Sigmoid colon (tissue), 7 donors: Measurements from ENCODE around the gene ATP13A5. TPM values are rescaled to one million over a fixed set of nuclear protein-coding genes. Genes with fewer than 3 reads are reported as not detected.

Source experiments
- DNase-seq: peaks from one replicate; pipeline ENCODE4 v3.0.0-alpha.2; 2019
- H3K27ac ChIP-seq, 4 donors: fragments of 200-600 bp; sonication (generic); one replicate each; pipeline ENCODE4 v1.5.1; 2016 to 2019; ENCODE audit warnings: mild to moderate bottlenecking in 1 of 4
- H3K27me3 ChIP-seq, 3 donors: fragments of 200-600 bp; sonication (generic); one replicate each; pipeline ENCODE4 v1.5.1; 2019; ENCODE audit warnings: mild to moderate bottlenecking in 1 of 3
- H3K36me3 ChIP-seq, 4 donors: fragments of 200-600 bp; sonication (generic); one replicate each; pipeline ENCODE4 v1.5.1; 2016 to 2019
- H3K4me1 ChIP-seq, 4 donors: fragments of 200-600 bp; sonication (generic); one replicate each; pipeline ENCODE4 v1.5.1; 2017 to 2019
- H3K4me3 ChIP-seq, 4 donors: fragments of 200-600 bp; sonication (generic); one replicate each; pipeline ENCODE4 v1.5.1; 2017 to 2019; ENCODE audit warnings: mild to moderate bottlenecking in 2 of 4, moderate library complexity in 1 of 4
- H3K9me3 ChIP-seq, 4 donors: fragments of 200-600 bp in 3 of 4; sonication (generic) in 3 of 4; one replicate each; pipeline versions ENCODE4 v1.5.1 to v1.6.1; 2013 to 2019
- CTCF ChIP-seq, 4 experiments: fragments of 450-650 bp in 3 of 4; fragments of 200-600 bp in 1 of 4; IDR thresholded peaks; one replicate each; pipeline ENCODE4 v1.5.1; 2016 to 2019; ENCODE audit warnings: antibody characterized with exemption in 4 of 4, mild to moderate bottlenecking in 3 of 4, moderate library complexity in 2 of 4
- EP300 ChIP-seq, 4 donors: sonication (generic); formaldehyde crosslinking; IDR thresholded peaks; one replicate each; pipeline ENCODE4 v1.6.1; 2017; ENCODE audit warnings: antibody characterized with exemption in 4 of 4
- POLR2A ChIP-seq, 2 donors: fragments of 450-650 bp; IDR thresholded peaks; one replicate each; pipeline ENCODE4 v1.6.1; 2016; ENCODE audit warnings: antibody characterized with exemption in 2 of 2, mild to moderate bottlenecking in 2 of 2, moderate library complexity in 2 of 2
- POLR2AphosphoS5 ChIP-seq, 4 donors: sonication (generic); formaldehyde crosslinking; IDR thresholded peaks; one replicate each; pipeline ENCODE4 v1.6.1; 2017; ENCODE audit warnings: antibody characterized with exemption in 4 of 4
- WGBS, 2 donors: extraction: QIAGEN DNeasy Blood & Tissue Kit; methylation state at CpG; one replicate each; pipeline ENCODE4 v1.1.7; 2013; 5-methylcytosine and 5-hydroxymethylcytosine counted together
- intact Hi-C: fragments of 100-400 bp; cut with DNase I; formaldehyde crosslinking; loops from one replicate; pipeline ENCODE4 v1.15.1; 2023
- polyA plus RNA-seq, 3 donors: library from polyadenylated mRNA; stranded (reverse); fragments of 200-250 nt; gene quantifications; one replicate each; pipeline ENCODE4 v1.2.3, GENCODE V29; 2013
- total RNA-seq, 4 donors: library from RNA; depleted of rRNA; stranded (reverse); fragments of >200 nt; gene quantifications; one replicate each; pipeline ENCODE4 v1.1.0, GENCODE V29; 2016
- donor health status: healthy with polysubstance abuse.
- donor health status: Bipolar disorder and iron deficiency.
- donor health status: healthy.

The ATP13A5 gene
- total and polyA plus RNA-seq, 7 donors: 0.16 to 1.8 TPM; not detected in 5

DNA sequence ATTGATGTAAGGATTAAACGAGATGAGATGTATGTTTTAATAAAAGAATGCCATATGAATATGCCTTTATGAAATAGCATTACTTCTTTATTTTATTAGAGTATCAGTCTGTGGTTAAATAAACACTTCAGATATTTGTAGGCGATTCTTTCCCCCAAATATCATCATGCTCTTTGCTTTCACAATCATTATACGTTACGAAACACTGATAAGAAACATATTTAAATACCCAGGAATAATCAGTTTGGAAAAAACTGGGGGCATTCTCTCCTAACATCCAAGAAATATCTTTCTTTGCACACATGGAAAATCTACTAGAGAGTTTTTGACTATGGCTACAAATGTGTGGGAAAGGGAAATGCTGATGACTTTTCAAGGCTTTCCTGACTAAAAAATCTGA lies 142.0 kb downstream of the ATP13A5 start:
- DNase-seq: no peak
- no peaks in the 10 kb centered on the region for H3K27me3 ChIP-seq
- intact Hi-C loops: no loop called here
- H3K4me1 ChIP-seq: peaks cover 0 to 6% (median 1%) of the 10 kb centered on the region in 4 donors
- H3K9me3 ChIP-seq: no peaks in the 10 kb centered on the region
- H3K4me3 ChIP-seq: no peak overlapping the region
- 54 to 76% methylated on average over 4 of the region's 4 CpGs for WGBS, 2 donors
- TF ChIP-seq POLR2AphosphoS5 (IDR thresholded peaks at IDR 0.05) (no peak), POLR2A (IDR thresholded peaks at IDR 0.05) (no peak), CTCF (IDR thresholded peaks at IDR 0.05) (no peak), EP300 (IDR thresholded peaks at IDR 0.05) (no peak)
- H3K36me3 ChIP-seq: no peaks in the 10 kb centered on the region
- H3K27ac ChIP-seq: no peak overlapping the region

GRCh38 chr3:193231201-193231600 lies 147.4 kb downstream of the ATP13A5 start:
- no peak overlapping the region for H3K27ac ChIP-seq
- no peaks in the 10 kb centered on the region for H3K27me3 ChIP-seq
- no peaks in the 10 kb centered on the region for H3K9me3 ChIP-seq
- no peaks in the 10 kb centered on the region for H3K36me3 ChIP-seq
- H3K4me1 ChIP-seq: no peaks in the 10 kb centered on the region
- intact Hi-C loops: no loop called here
- DNase-seq: no peak
- H3K4me3 ChIP-seq: no peak overlapping the region
- 73 to 86% methylated on average over 6 of the region's 6 CpGs for WGBS, 2 donors
- TF ChIP-seq POLR2AphosphoS5 (IDR thresholded peaks at IDR 0.05) (no peak), POLR2A (IDR thresholded peaks at IDR 0.05) (no peak), CTCF (IDR thresholded peaks at IDR 0.05) (no peak), EP300 (IDR thresholded peaks at IDR 0.05) (no peak)

DNA sequence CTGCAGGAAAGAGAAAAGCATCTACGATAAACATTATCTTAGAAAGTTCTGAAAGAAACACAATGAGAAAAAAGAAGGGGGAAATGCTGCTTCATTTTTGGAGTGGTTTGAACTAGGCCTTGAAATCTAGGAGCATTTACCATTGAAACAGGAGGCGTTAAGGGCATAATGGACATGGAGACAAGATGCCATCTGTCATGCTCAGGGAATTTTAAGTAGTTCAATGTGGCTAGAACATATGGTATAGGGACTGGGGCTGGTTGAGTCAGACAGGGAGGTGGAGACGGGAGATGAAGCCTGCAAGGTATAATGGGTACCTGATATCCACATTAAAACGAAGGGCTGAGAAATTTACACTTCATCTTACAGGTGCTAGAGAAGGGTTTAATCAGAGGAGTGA lies 147.9 kb downstream of the ATP13A5 start:
- Histone ChIP-seq H3K9me3 (no peaks in the 10 kb centered on the region), H3K27me3 (no peaks in the 10 kb centered on the region), H3K4me3 (no peak overlapping the region), H3K4me1 (no peaks in the 10 kb centered on the region), H3K27ac (no peak overlapping the region), H3K36me3 (no peaks in the 10 kb centered on the region)
- intact Hi-C loops: no loop called here
- no peak for DNase-seq
- TF ChIP-seq POLR2A (IDR thresholded peaks at IDR 0.05): no peak
- TF ChIP-seq CTCF (IDR thresholded peaks at IDR 0.05): no peak
- no peak for TF ChIP-seq POLR2AphosphoS5 (IDR thresholded peaks at IDR 0.05)
- TF ChIP-seq EP300 (IDR thresholded peaks at IDR 0.05): no peak
- 86 to 93% methylated on average over 4 of the region's 4 CpGs for WGBS, 2 donors

DNA sequence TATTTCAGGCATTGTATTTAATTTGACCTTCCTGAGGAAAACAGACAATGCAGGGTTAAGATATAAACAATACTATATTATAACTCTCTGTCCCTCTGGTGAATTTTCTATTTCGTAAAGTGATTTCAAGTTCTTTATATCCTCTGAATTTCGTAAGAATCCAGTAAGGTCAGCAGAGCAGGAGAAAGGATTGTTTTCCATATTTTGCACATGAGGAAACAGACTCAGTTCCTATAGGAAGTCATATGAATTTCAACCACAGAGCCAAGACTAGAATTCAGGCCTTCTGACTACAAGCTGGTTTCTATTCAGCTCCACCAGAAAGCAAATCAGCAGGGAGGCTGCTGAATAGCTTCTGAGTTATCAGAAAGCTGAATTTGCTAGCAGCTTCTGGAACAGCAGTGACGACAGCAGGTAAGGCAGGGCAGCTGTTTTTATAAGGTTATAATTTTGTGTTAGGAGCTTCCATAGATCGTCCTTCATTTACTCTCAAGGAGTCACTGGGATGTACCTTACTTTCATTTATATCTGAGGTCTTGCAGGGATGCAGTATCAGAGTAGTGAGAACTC lies 148.6 kb downstream of the ATP13A5 start:
- Histone ChIP-seq H3K4me3 (no peak overlapping the region), H3K36me3 (no peaks in the 10 kb centered on the region), H3K4me1 (no peaks in the 10 kb centered on the region), H3K27ac (no peak overlapping the region), H3K27me3 (no peaks in the 10 kb centered on the region), H3K9me3 (no peaks in the 10 kb centered on the region)
- intact Hi-C loops: no loop called here
- TF ChIP-seq EP300 (IDR thresholded peaks at IDR 0.05) (no peak), POLR2A (IDR thresholded peaks at IDR 0.05) (no peak), POLR2AphosphoS5 (IDR thresholded peaks at IDR 0.05) (no peak), CTCF (IDR thresholded peaks at IDR 0.05) (no peak)
- WGBS, 2 donors: 79 to 81% methylated on average over 4 of the region's 4 CpGs
- DNase-seq: no peak

- no peak for DNase-seq
- Histone ChIP-seq H3K9me3 (no peaks in the 10 kb centered on the region), H3K27me3 (no peaks in the 10 kb centered on the region), H3K4me1 (no peaks in the 10 kb centered on the region), H3K36me3 (no peaks in the 10 kb centered on the region), H3K27ac (no peak overlapping the region), H3K4me3 (no peak overlapping the region)
- intact Hi-C loops: no loop called here
- 86 to 90% methylated on average over 6 of the region's 6 CpGs for WGBS, 2 donors
- no peak for TF ChIP-seq POLR2AphosphoS5 (IDR thresholded peaks at IDR 0.05)
- TF ChIP-seq EP300 (IDR thresholded peaks at IDR 0.05): no peak
- TF ChIP-seq CTCF (IDR thresholded peaks at IDR 0.05): no peak
- TF ChIP-seq POLR2A (IDR thresholded peaks at IDR 0.05): no peak
Observed at GRCh38 chr3:193228206-193228605, 150.3 kb downstream of the ATP13A5 start.
